Skeletal muscle tissue (tissue), 4 donors: ENCODE measurements around the gene TTLL10. TPM values are rescaled to one million over a fixed set of nuclear protein-coding genes. Genes with fewer than 3 reads are reported as not detected.
"Not testable (repeated sequence)": the region's sequence is repeated elsewhere in the genome, so short reads cannot be mapped to it uniquely, and the experiment has no call there.

Experiments used
- H3K27ac ChIP-seq: one replicate; pipeline ENCODE4 v1.7.0; 2013; ENCODE audit warnings: mild to moderate bottlenecking, low read depth, low read length, inconsistent platforms
- H3K27me3 ChIP-seq, 3 donors: one replicate each; pipeline ENCODE4 v1.7.0; 2013; ENCODE audit warnings: low read length in 3 of 3; ENCODE audit not compliant: control insufficient read depth in 3 of 3, insufficient read depth in 3 of 3
- H3K36me3 ChIP-seq, 3 donors: one replicate each; pipeline ENCODE4 v1.7.0; 2013; ENCODE audit warnings: low read length in 3 of 3; ENCODE audit not compliant: control insufficient read depth in 3 of 3, insufficient read depth in 3 of 3
- H3K4me1 ChIP-seq, 3 donors: one replicate each; pipeline ENCODE4 v1.7.0; 2013; ENCODE audit warnings: low read length in 3 of 3, mild to moderate bottlenecking in 3 of 3; ENCODE audit not compliant: control insufficient read depth in 3 of 3, insufficient read depth in 3 of 3
- H3K4me3 ChIP-seq, 3 donors: one replicate each; pipeline ENCODE4 v1.7.0; 2013; ENCODE audit warnings: low read length in 3 of 3
- H3K9ac ChIP-seq, 3 donors: one replicate each; pipeline ENCODE4 v1.7.0; 2013; ENCODE audit warnings: low read length in 3 of 3, mild to moderate bottlenecking in 3 of 3, moderate library complexity in 2 of 3, low read depth in 1 of 3
- H3K9me3 ChIP-seq, 3 donors: one replicate each; pipeline ENCODE4 v1.7.0; 2013; ENCODE audit warnings: low read length in 3 of 3; ENCODE audit not compliant: control insufficient read depth in 3 of 3
- total RNA-seq: library from RNA; depleted of rRNA; stranded (reverse); fragments of >200 nt; gene quantifications from one replicate; pipeline ENCODE4 v1.2.3, GENCODE V29; 2014
- donor health status: Osteomylitis.

TTLL10 gene
- total RNA-seq, 1 donor from 2014 or later, result not detected

DNA sequence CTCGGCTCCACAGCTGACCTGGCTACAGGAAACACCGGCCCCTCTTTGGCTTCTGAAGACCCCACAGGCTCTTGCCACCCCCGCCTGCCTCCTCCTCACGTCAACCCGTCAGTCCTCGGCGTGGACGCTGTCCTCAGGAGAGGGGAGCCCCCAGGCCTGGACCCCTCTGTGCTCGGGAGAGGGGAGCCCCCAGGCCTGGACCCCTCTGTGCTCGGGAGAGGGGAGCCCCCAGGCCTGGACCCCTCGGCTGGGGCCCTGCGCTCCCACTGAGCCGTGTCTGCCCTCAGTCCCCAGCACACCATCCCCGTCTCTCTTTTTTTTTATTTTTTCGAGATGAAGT, 31.8 kb upstream of the TTLL10 start:
- no peak overlapping the region for H3K27ac ChIP-seq
- no peak overlapping the region for H3K4me3 ChIP-seq
- no peak overlapping the region for H3K9ac ChIP-seq
- H3K36me3 ChIP-seq, result no peaks in the 10 kb centered on the region
- no peaks in the 10 kb centered on the region for H3K4me1 ChIP-seq
- peaks cover 14 to 41% (median 36%) of the 10 kb centered on the region in 3 donors for H3K27me3 ChIP-seq
- H3K9me3 ChIP-seq, result no peaks in the 10 kb centered on the region

DNA sequence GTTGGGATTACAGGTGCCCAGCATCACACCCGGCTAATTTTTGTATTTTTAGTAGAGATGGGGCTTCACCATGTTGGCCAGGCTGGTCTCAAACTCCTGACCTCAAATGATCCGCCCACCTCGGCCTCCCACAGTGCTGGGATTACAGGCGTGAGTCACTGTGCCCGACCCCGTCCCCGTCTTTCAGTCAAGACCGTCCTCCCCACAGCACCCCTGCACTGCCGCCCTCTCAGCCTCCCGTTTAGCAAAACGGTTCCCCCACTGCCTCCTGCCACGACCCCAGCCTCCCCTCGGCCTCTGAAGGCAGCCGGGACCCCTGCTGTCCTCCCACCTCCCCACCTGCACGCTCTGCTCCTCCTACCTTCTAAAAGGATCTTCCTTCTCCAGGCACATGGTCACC, 31.3 kb upstream of the TTLL10 start:
- H3K4me1 ChIP-seq, H3K4me3 ChIP-seq, H3K9me3 ChIP-seq, H3K9ac ChIP-seq, H3K27ac ChIP-seq, H3K36me3 ChIP-seq: not testable (repeated sequence)
- peaks cover 14 to 40% (median 36%) of the 10 kb centered on the region in 3 donors for H3K27me3 ChIP-seq

DNA sequence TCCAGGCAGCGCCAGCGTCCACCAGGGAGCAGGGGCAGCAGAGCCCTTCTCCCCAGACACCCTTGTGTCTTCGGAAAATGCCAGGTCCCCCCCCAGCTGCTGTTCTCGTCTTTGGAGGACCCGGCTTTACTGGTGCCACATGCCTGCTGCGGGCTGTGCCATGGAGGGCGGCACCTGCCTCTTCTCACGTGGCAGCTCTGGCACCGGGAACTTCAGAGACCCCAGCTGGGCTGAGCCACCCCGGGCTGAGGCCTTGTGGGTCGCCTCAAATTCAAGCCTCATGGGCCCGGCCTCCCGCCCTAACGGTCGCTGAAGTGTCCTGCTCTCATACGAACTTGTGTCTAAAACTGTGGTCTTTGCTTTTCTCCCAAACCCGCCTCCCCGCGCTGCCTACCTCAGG, 30.8 kb upstream of the TTLL10 start:
- no peak overlapping the region for H3K9ac ChIP-seq
- no peak overlapping the region for H3K27ac ChIP-seq
- H3K4me1 ChIP-seq, result no peaks in the 10 kb centered on the region
- H3K4me3 ChIP-seq, result no peak overlapping the region
- no peaks in the 10 kb centered on the region for H3K9me3 ChIP-seq
- no peaks in the 10 kb centered on the region for H3K36me3 ChIP-seq
- H3K27me3 ChIP-seq, result peaks cover 14 to 39% (median 36%) of the 10 kb centered on the region in 3 donors

DNA sequence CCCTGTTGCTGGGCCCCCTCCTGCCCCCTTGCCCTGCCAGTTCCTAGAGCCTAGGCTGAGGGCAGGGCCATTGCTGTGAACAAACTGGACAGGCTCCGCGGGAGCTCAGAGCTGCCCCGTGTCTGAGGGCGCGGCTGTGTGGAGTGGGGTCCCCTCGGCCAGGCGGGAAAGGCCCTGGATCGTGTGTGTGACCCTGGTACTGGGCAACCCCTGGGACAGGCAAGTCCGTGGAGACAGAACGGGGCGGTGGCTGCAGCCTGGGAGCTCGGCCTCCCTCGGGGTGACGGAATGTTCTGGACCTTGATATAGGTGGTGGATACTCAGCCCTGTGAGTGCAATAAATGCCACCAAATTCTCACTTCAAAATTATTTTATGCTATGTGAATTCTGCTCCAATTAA, 30.0 kb upstream of the TTLL10 start:
- Histone ChIP-seq H3K27ac (no peak overlapping the region), H3K9me3 (no peaks in the 10 kb centered on the region), H3K4me1 (no peaks in the 10 kb centered on the region), H3K9ac (no peak overlapping the region), H3K4me3 (no peak overlapping the region), H3K27me3 (peaks cover 13 to 38% (median 35%) of the 10 kb centered on the region in 3 donors), H3K36me3 (no peaks in the 10 kb centered on the region)

DNA sequence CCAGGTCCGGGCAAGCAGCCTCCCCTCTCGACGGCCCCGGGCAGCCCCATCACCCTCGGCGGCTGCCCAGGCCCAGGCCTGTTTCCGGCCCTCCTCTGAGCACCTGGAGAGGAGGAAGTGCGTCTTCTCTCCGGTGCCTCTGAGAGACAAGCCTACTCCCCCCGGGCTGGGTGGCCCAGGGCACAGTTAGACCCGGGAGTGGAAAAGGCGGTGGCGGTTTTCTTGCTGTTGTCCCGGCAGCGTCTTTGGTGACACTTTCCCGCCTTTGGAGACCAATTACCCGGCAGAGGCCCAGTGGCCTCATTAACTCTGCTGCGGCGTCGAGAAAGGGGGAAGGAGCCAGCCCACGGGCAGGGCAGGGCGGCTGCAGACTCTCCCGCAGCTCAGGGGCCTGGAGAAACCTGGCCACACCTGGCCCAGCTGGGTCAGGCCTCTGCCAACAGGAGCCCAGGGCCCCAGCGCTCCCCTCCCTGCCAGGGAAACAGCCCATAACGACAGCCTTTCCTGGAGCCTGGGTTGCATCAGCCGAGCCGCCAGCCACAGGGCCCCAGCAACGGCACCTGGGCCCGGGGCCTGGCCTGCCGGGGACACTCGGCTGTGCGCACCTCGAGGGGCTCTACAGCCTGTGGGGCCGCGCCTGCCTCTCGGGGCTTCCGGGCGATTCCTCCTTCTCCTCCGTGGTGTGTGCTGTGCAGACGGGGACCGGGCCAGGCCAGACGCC, 29.4 kb upstream of the TTLL10 start:
- Histone ChIP-seq H3K9ac (no peak overlapping the region), H3K27ac (no peak overlapping the region), H3K4me1 (no peaks in the 10 kb centered on the region), H3K9me3 (no peaks in the 10 kb centered on the region), H3K27me3 (peaks cover 11 to 36% (median 32%) of the 10 kb centered on the region in 3 donors), H3K36me3 (no peaks in the 10 kb centered on the region), H3K4me3 (no peak overlapping the region)

DNA sequence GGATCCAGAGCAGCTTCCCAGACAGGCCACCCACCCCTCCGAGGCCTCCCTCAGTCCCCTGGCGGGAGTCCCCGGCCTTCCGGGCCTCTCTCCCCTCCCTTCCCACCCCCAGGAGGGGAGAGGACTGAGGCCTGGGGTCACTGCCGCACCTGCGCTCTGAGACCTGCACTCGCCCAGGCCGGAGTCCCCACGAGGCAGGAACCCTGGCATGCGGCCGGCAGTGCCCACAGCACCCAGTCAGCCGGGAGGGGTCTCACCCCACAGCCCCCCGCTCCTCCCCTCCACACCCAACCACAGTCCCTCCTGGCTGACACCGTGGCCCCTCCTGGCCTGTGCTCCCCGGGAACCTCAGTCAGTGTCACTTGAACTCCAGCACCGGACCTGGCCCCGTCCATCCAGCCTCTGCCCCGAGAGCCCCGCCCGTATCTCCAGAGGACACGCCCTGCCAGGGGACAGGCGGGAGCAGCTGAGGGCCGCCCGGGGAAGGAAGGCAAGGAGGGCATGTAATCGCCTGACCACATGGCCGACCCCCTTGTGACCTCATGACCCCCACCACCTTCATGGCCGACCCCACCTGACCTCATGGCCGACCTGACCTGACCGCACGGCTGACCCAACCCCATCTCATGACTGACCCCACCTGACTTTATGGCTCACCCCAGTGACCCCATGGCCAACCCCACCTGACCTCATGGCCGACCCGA, 28.7 kb upstream of the TTLL10 start:
- no peaks in the 10 kb centered on the region for H3K9me3 ChIP-seq
- no peak overlapping the region for H3K4me3 ChIP-seq
- H3K4me1 ChIP-seq, result no peaks in the 10 kb centered on the region
- no peaks in the 10 kb centered on the region for H3K36me3 ChIP-seq
- H3K27ac ChIP-seq, result no peak overlapping the region
- H3K9ac ChIP-seq, result no peak overlapping the region
- peaks cover 11 to 36% (median 32%) of the 10 kb centered on the region in 3 donors for H3K27me3 ChIP-seq

DNA sequence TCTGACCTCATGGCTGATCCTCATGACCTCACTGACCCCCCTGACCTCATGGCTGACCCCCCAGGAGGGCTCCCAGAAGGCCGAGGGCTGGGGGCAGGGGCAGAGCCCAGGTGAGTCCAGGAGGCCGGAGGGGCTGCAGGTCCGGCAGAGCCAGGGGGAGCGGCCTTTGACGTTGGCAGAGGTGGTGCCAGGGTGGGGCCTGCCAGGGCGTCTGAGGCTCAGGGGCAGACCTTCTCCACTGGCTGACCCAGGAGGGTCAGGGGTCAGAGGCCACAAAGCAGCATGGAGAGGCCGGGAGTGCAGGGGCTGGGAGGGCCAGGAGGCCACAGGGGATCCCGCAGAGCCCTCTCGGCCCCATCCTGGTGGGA, 28.1 kb upstream of the TTLL10 start:
- H3K4me3 ChIP-seq, result no peak overlapping the region
- H3K27ac ChIP-seq, result no peak overlapping the region
- H3K27me3 ChIP-seq, result peaks cover 10 to 36% (median 32%) of the 10 kb centered on the region in 3 donors

DNA sequence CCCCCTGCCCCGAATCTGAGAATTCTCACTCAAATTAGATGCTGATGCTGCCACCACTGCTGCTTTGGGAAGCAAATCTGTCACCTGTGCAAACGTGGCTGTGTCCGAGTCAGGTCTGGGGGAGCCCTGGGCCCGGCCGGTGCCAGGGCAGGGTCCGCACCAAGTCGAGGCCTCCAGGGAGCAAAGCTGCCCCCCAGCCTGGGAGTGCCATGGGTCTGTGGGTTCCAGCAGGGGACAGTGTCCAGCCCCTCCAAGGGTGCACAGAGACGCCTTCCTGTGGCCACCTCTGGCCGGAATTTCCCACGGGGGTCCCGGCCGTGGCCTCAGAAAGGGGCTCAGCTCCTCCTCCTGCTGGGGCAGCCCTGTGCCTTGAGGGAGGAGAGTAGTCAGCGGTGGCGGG, 27.7 kb upstream of the TTLL10 start:
- Histone ChIP-seq H3K9me3 (no peaks in the 10 kb centered on the region), H3K36me3 (no peaks in the 10 kb centered on the region), H3K27ac (no peak overlapping the region), H3K4me3 (no peak overlapping the region), H3K27me3 (peaks cover 7 to 33% (median 29%) of the 10 kb centered on the region in 3 donors), H3K9ac (no peak overlapping the region), H3K4me1 (no peaks in the 10 kb centered on the region)

More for the DNA sequence above, 28.1 kb upstream of the TTLL10 start:
- Histone ChIP-seq H3K4me1 (no peaks in the 10 kb centered on the region), H3K9ac (no peak overlapping the region), H3K9me3 (no peaks in the 10 kb centered on the region), H3K36me3 (no peaks in the 10 kb centered on the region)

DNA sequence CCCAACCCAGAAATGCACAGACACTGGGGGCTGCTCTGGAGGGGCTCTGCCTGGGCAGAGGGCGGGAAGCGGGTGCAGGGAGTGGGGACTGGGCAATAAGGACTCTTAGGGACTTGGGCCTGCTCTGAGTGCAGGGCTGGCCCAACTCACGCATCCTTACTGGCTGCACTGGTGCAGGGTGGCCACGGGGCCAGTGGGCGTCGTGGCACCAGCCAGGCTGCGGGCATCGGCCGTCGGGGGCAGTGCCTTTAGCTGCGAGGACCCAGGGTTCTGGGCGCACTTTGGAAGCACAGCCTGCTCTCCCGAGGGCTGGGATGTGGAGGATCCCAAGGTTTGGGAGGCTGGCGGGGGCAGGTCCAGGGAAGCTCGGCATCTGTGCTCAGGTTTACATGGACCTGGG, 27.1 kb upstream of the TTLL10 start:
- Histone ChIP-seq H3K27me3 (peaks cover 7 to 31% (median 29%) of the 10 kb centered on the region in 3 donors), H3K4me1 (no peaks in the 10 kb centered on the region), H3K36me3 (no peaks in the 10 kb centered on the region), H3K9ac (no peak overlapping the region), H3K27ac (no peak overlapping the region), H3K4me3 (no peak overlapping the region), H3K9me3 (no peaks in the 10 kb centered on the region)

DNA sequence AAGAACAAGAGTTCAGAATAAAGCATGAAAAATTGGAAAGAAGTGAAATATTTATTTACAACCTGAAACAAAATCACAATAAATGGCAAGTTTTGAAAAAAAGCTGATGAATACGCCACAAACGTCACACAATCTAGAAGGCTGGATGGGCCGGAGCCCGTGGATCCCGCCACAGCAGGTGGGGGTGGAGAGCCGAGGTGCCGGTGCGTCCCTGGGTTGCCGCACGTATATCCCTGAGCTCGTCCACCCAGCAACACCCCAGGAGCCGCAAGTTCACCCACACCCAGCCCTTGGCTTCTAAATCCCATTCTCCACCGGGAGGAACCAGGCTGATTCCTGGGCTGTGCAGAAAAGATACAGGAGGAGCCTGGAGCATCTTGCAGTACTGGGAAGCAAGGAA, 25.6 kb upstream of the TTLL10 start:
- peaks cover 3 to 25% (median 24%) of the 10 kb centered on the region in 3 donors for H3K27me3 ChIP-seq
- H3K4me1 ChIP-seq, result no peaks in the 10 kb centered on the region
- H3K9ac ChIP-seq, result no peak overlapping the region
- H3K9me3 ChIP-seq, result no peaks in the 10 kb centered on the region
- H3K27ac ChIP-seq, result no peak overlapping the region
- no peaks in the 10 kb centered on the region for H3K36me3 ChIP-seq
- no peak overlapping the region for H3K4me3 ChIP-seq
